Mesodermal cell (in vitro differentiated cells): ENCODE data around the gene IL17RA.

Experiments used
- H3K27ac ChIP-seq: 2 replicates; pipeline ENCODE4 v1.7.0; 2013; ENCODE audit warnings: mild to moderate bottlenecking, low read depth, low read length, moderate library complexity; ENCODE audit not compliant: severe bottlenecking
- H3K36me3 ChIP-seq: 2 replicates; pipeline ENCODE4 v1.7.1; 2013; ENCODE audit warnings: mild to moderate bottlenecking, low read length, moderate library complexity; ENCODE audit not compliant: control insufficient read depth, insufficient read depth
- H3K4me1 ChIP-seq: one replicate; pipeline ENCODE4 v1.7.1; 2013; ENCODE audit warnings: mild to moderate bottlenecking, low read length; ENCODE audit not compliant: insufficient read depth, control insufficient read depth, poor library complexity, severe bottlenecking
- H3K4me3 ChIP-seq: 2 replicates; pipeline ENCODE4 v1.7.0; 2013; ENCODE audit warnings: low read length, control low read depth, mild to moderate bottlenecking; ENCODE audit not compliant: insufficient read depth, poor library complexity, severe bottlenecking; ENCODE audit errors: extremely low read depth
- H3K9me3 ChIP-seq: 2 replicates; pipeline ENCODE4 v1.7.1; 2013; ENCODE audit warnings: mild to moderate bottlenecking, low read length, moderate library complexity; ENCODE audit not compliant: control insufficient read depth
- WGBS, 2 experiments: methylation state at CpG; one replicate each; pipeline ENCODE4 v1.1.5; 2013; ENCODE audit warnings: missing lambda C conversion rate in 2 of 2; ENCODE audit not compliant: insufficient coverage in 2 of 2; 5-methylcytosine and 5-hydroxymethylcytosine counted together

IL17RA gene

GRCh38 chr22:17106785-17107546 lies 22.2 kb downstream of the IL17RA start:
- 95 to 98% methylated on average over 8 to 14 of the region's 15 CpGs for whole genome bisulfite sequencing, 2 experiments
- Histone ChIP-seq H3K36me3 (peaks cover 39% of the 10 kb centered on the region), H3K27ac (no peak overlapping the region)

GRCh38 chr22:17107547-17107810 lies 22.7 kb downstream of the IL17RA start:
- 95 to 98% methylated on average over 5 of the region's 6 CpGs for WGBS, 2 experiments
- no peaks in the 10 kb centered on the region for H3K4me1 ChIP-seq
- peaks cover 38% of the 10 kb centered on the region for H3K36me3 ChIP-seq

More at GRCh38 chr22:17106785-17107546, 22.2 kb downstream of the IL17RA start:
- Histone ChIP-seq H3K9me3 (no peaks in the 10 kb centered on the region), H3K4me1 (no peaks in the 10 kb centered on the region), H3K4me3 (no peak overlapping the region)

GRCh38 chr22:17108256-17109112 lies 23.7 kb downstream of the IL17RA start:
- no peaks in the 10 kb centered on the region for H3K9me3 ChIP-seq
- 96 to 98% methylated on average over 60 to 65 of the region's 66 CpGs for WGBS, 2 experiments
- peaks cover 35% of the 10 kb centered on the region for H3K36me3 ChIP-seq
- no peak overlapping the region for H3K4me3 ChIP-seq
- H3K4me1 ChIP-seq, result no peaks in the 10 kb centered on the region
- no peak overlapping the region for H3K27ac ChIP-seq

More at GRCh38 chr22:17107547-17107810, 22.7 kb downstream of the IL17RA start:
- no peaks in the 10 kb centered on the region for H3K9me3 ChIP-seq
- no peak overlapping the region for H3K4me3 ChIP-seq
- H3K27ac ChIP-seq, result no peak overlapping the region

- Histone ChIP-seq H3K36me3 (peaks cover 35% of the 10 kb centered on the region), H3K4me1 (no peaks in the 10 kb centered on the region), H3K9me3 (no peaks in the 10 kb centered on the region), H3K4me3 (no peak overlapping the region), H3K27ac (no peak overlapping the region)
- WGBS, 2 experiments, result 92 to 95% methylated on average over 38 to 42 of the region's 42 CpGs
These were observed 24.5 kb downstream of the IL17RA start for GRCh38 chr22:17109113-17109865.

- H3K27ac ChIP-seq, result no peak overlapping the region
- no peaks in the 10 kb centered on the region for H3K9me3 ChIP-seq
- WGBS, 2 experiments, result 86 to 89% methylated on average over 14 to 16 of the region's 16 CpGs
- no peak overlapping the region for H3K4me3 ChIP-seq
- H3K36me3 ChIP-seq, result peaks cover 33% of the 10 kb centered on the region
- H3K4me1 ChIP-seq, result no peaks in the 10 kb centered on the region
These were observed 25.2 kb downstream of the IL17RA start for GRCh38 chr22:17109976-17110375.

GRCh38 chr22:17110791-17111550 lies 26.2 kb downstream of the IL17RA start:
- peaks cover 26% of the 10 kb centered on the region for H3K36me3 ChIP-seq
- H3K4me1 ChIP-seq, result no peaks in the 10 kb centered on the region
- 74 to 84% methylated on average over 8 to 13 of the region's 13 CpGs for WGBS, 2 experiments
- H3K9me3 ChIP-seq, result no peaks in the 10 kb centered on the region
- no peak overlapping the region for H3K27ac ChIP-seq
- H3K4me3 ChIP-seq, result no peak overlapping the region

GRCh38 chr22:17112491-17113042 lies 27.8 kb downstream of the IL17RA start:
- no peaks in the 10 kb centered on the region for H3K9me3 ChIP-seq
- no peak overlapping the region for H3K27ac ChIP-seq
- peaks cover 19% of the 10 kb centered on the region for H3K36me3 ChIP-seq
- WGBS, 2 experiments, result 84 to 89% methylated on average over 4 to 6 of the region's 9 CpGs
- H3K4me1 ChIP-seq, result peaks cover 5% of the 10 kb centered on the region
- no peak overlapping the region for H3K4me3 ChIP-seq

- 84 to 92% methylated on average over 7 to 8 of the region's 8 CpGs for WGBS, 2 experiments
- peaks cover 9% of the 10 kb centered on the region for H3K36me3 ChIP-seq
- no peak overlapping the region for H3K27ac ChIP-seq
These were observed 28.8 kb downstream of the IL17RA start for GRCh38 chr22:17113600-17113999.

GRCh38 chr22:17114173-17114897 lies 29.5 kb downstream of the IL17RA start:
- 87% methylated on average over 12 to 13 of the region's 13 CpGs for WGBS, 2 experiments
- peaks cover 5% of the 10 kb centered on the region for H3K4me1 ChIP-seq
- H3K4me3 ChIP-seq, result no peak overlapping the region
- no peak overlapping the region for H3K27ac ChIP-seq
- peaks cover 6% of the 10 kb centered on the region for H3K36me3 ChIP-seq
- no peaks in the 10 kb centered on the region for H3K9me3 ChIP-seq

More at GRCh38 chr22:17113600-17113999, 28.8 kb downstream of the IL17RA start:
- no peaks in the 10 kb centered on the region for H3K9me3 ChIP-seq
- H3K4me1 ChIP-seq, result peaks cover 5% of the 10 kb centered on the region
- H3K4me3 ChIP-seq, result no peak overlapping the region
